Activated CD4-positive, alpha-beta T cell treated with anti-CD3 and anti-CD28 coated beads, Interleukin-2, amount 10 ng/mL, durations not matched to agents 24 days and 14 days (primary cell): ENCODE results near the gene TMEM269. TPM values are rescaled to one million over a fixed set of nuclear protein-coding genes. Genes with fewer than 3 reads are reported as not detected.
A peak's percentile ranks its signal among the peaks of the same experiment; 100 is the strongest.
"Not testable (repeated sequence)": the region's sequence is repeated elsewhere in the genome, so short reads cannot be mapped to it uniquely, and the experiment has no call there.

Experiments
- DNase-seq: peaks from one replicate; pipeline ENCODE4 v3.0.0; 2022
- H3K27ac Mint-ChIP-seq: one replicate; pipeline ENCODE4 v1.8.0; 2022; ENCODE audit warnings: mild to moderate bottlenecking, mixed read lengths
- H3K27me3 Mint-ChIP-seq: one replicate; pipeline ENCODE4 v1.8.0; 2022; ENCODE audit warnings: mixed read lengths
- H3K36me3 Mint-ChIP-seq: one replicate; pipeline ENCODE4 v1.8.0; 2022; ENCODE audit warnings: low read depth, mild to moderate bottlenecking, mixed read lengths
- H3K4me1 Mint-ChIP-seq: one replicate; pipeline ENCODE4 v1.8.0; 2021; ENCODE audit warnings: mixed read lengths
- H3K4me3 Mint-ChIP-seq: one replicate; pipeline ENCODE4 v1.8.0; 2022; ENCODE audit warnings: mild to moderate bottlenecking, moderate library complexity, mixed read lengths
- H3K9me3 Mint-ChIP-seq: one replicate; pipeline ENCODE4 v1.8.0; 2021; ENCODE audit warnings: mixed read lengths
- intact Hi-C: fragments of 100-400 bp; cut with micrococcal nuclease; formaldehyde crosslinking; loops from one replicate; pipeline ENCODE4 v1.15.1; 2023
- total RNA-seq: library from RNA; stranded (reverse); gene quantifications from 2 replicates; pipeline ENCODE4 v1.2.3, GENCODE V29; 2022

TMEM269 gene
- total RNA-seq, 1 donor from 2014 or later: not detected

DNA sequence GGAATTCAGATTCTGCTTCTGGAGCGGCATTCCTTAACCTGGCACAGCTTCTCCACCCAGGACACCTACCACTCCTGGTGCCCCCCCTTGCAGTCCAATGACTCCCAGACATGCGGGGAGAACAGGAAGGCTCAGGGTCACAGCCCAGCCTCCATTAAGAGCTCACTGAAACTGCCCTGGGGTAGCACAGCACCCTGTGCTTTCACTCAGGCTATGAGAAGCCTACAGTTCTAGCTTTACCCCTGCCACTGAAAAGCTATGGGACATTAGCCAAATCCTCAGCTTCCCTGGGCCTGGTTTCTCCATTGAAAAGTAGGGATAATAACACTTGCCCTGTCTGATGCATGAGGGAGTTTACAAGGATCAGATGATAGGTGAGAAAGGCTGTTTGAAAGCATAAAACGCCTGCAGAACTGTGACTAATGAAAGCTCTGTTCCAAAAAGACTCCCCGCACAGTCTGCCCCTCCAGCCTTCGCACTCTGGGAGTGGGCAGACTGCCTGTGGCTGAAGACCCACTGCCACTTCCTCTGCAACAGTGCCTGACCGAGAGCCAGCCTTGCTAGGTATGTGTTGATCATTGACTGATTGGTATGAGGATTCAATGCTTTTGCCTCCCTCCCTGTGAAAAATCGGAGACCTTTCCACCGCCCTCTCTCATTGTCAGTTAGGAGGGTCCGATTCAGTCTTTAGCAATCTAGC, 42.0 kb upstream of the TMEM269 start:
- Mint-ChIP-seq H3K27me3 (no peaks in the 10 kb centered on the region), H3K27ac (no peak overlapping the region), H3K4me3 (no peak overlapping the region), H3K9me3 (no peaks in the 10 kb centered on the region), H3K4me1 (no peaks in the 10 kb centered on the region), H3K36me3 (peaks cover 11% of the 10 kb centered on the region)
- intact Hi-C loops: no loop called here
- DNase-seq: no peak

DNA sequence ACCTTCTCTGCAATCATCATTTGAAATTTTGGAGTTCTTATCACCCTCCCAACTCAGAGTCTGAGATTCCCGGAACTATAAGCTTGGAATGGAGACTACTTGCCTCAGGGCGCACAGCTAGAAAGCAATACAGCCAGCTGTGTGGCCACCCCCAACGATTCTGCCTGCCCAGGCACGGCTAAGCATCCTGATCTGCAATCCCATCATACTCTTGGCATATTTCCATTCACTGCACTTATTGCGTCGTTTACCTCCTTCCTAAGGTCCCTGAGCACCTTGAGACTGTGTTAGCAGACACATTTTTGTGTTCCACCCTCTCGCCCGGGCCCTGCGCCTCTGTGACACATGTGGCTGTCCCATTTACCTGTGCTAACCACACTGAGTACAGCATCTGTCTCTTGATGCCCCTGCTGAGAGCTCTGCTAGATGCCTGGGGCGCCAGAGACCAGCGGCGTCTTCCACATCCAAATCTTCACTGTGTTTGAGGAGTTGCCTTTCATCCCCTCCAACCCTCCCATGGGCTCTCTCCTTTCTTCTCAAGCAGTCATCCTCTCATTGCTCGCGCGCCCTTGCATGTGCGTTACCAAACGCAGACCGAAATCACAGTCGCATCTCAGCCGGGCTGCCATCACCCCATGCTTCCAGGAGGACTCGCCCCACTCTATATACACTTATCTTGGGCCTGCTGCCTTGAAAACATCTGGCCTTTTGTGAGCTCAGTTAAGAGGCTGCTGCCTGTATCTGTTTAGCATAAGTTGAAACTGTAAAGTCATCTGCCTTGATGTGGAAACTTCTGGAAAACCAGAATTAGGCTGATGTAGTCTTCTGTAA, 41.3 kb upstream of the TMEM269 start:
- H3K9me3 Mint-ChIP-seq: no peaks in the 10 kb centered on the region
- no peaks in the 10 kb centered on the region for H3K4me1 Mint-ChIP-seq
- H3K36me3 Mint-ChIP-seq: peaks cover 19% of the 10 kb centered on the region

DNA sequence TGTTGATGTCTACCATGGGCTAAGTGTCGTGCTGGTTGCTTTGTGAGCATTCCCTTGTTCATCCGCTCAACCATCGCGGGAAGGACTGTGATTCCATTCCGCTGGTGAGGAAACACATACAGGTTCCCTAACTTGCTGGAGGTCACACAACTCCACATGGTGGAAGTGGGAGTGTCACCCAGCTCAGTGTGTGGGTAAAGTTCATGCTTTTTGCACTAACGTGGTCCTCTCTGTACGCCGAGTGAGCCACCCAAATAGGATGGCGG, 40.7 kb upstream of the TMEM269 start:
- H3K27ac Mint-ChIP-seq: no peak overlapping the region
- H3K27me3 Mint-ChIP-seq: no peaks in the 10 kb centered on the region
- H3K4me1 Mint-ChIP-seq: no peaks in the 10 kb centered on the region
- H3K4me3 Mint-ChIP-seq: no peak overlapping the region
- no peaks in the 10 kb centered on the region for H3K9me3 Mint-ChIP-seq
- no peak for DNase-seq
- intact Hi-C loops: no loop called here
- H3K36me3 Mint-ChIP-seq: peaks cover 24% of the 10 kb centered on the region

More for the DNA sequence above, 41.3 kb upstream of the TMEM269 start:
- intact Hi-C loops: no loop called here
- Mint-ChIP-seq H3K27ac (no peak overlapping the region), H3K27me3 (no peaks in the 10 kb centered on the region), H3K4me3 (no peak overlapping the region)
- no peak for DNase-seq

DNA sequence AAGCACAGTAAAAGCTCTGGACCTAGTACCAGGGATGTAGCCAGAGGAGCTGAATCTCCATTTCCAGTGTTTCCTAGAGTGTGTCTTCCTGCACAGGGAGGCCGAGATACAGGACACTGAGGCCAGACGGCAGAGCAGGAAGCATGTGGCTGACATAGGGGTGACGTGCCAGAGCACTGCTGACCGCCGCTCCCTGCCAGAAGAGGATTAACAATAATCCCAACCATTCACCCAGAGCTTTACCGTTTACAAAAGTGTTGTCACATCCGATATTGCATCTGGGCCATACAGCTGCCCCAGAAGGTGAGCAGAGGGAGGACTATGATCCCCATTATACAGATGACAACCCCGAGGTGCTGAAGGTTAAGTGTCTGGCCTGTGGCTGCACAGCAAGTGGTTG, 38.9 kb upstream of the TMEM269 start:
- Mint-ChIP-seq H3K4me1 (no peaks in the 10 kb centered on the region), H3K27ac (no peak overlapping the region), H3K4me3 (no peak overlapping the region), H3K9me3 (no peaks in the 10 kb centered on the region), H3K27me3 (no peaks in the 10 kb centered on the region), H3K36me3 (peaks cover 38% of the 10 kb centered on the region)
- intact Hi-C loops: no loop called here
- no peak for DNase-seq

- Mint-ChIP-seq H3K27ac (no peak overlapping the region), H3K4me1 (no peaks in the 10 kb centered on the region), H3K4me3 (no peak overlapping the region), H3K27me3 (no peaks in the 10 kb centered on the region), H3K9me3 (peaks cover under 1% of the 10 kb centered on the region), H3K36me3 (peaks cover 39% of the 10 kb centered on the region)
- no peak for DNase-seq
- intact Hi-C loops: loop anchor here (1.0 kb wide), 1 partner anchor 168 kb away; no protein-coding TSS in a partner anchor
Observed at GRCh38 chr1:42746436-42747105, 38.2 kb upstream of the TMEM269 start.

DNA sequence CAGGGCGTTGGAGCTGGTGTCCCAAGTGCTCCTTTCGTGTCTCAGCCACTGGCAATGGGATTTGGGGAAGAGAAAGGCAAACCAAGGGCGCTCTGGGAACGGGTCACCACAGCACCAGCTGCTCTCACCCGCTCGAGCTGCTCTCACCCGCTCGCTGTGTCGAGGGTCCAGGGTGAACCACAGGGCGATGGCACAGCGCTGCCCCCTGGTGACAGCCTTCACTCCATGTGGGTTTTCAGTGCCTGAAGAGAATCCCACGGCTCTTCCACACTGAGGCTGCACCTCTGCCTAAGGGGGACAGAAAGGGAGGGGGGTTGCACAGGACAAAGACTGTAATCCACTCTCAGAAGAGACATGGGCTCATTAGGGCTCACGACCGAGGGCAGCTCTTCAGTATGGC, 37.7 kb upstream of the TMEM269 start:
- DNase-seq: peak; percentile 80
- Mint-ChIP-seq H3K4me1 (no peaks in the 10 kb centered on the region), H3K4me3 (no peak overlapping the region), H3K27ac (no peak overlapping the region), H3K36me3 (peaks cover 45% of the 10 kb centered on the region), H3K27me3 (no peaks in the 10 kb centered on the region), H3K9me3 (peaks cover 5% of the 10 kb centered on the region)
- intact Hi-C loops: loop anchor here (1.0 kb wide), 1 partner anchor 169 kb away; no protein-coding TSS in a partner anchor

DNA sequence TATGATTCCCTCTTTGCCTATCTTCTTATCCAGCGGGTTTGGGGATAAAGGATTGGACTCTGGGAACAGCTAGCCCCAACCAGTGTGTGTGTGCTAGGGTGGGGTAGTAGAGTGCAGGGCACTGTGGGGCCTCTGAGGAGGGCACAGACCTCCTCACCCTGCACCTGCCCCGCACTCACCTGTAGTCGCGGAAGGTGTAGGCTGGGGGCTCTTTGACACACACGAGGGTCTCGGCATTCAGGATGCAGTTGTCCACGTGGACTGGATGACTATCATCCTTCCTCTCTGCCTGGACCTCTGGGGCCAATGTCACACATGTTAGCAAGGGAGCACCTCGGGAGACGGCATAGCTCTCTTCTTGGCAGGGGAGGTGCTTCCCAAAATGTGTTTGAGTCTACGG, 36.8 kb upstream of the TMEM269 start:
- Mint-ChIP-seq H3K36me3 (peaks cover 51% of the 10 kb centered on the region), H3K4me1 (no peaks in the 10 kb centered on the region), H3K4me3 (no peak overlapping the region), H3K27ac (no peak overlapping the region), H3K9me3 (peaks cover 5% of the 10 kb centered on the region), H3K27me3 (no peaks in the 10 kb centered on the region)
- DNase-seq: no peak
- intact Hi-C loops: no loop called here

DNA sequence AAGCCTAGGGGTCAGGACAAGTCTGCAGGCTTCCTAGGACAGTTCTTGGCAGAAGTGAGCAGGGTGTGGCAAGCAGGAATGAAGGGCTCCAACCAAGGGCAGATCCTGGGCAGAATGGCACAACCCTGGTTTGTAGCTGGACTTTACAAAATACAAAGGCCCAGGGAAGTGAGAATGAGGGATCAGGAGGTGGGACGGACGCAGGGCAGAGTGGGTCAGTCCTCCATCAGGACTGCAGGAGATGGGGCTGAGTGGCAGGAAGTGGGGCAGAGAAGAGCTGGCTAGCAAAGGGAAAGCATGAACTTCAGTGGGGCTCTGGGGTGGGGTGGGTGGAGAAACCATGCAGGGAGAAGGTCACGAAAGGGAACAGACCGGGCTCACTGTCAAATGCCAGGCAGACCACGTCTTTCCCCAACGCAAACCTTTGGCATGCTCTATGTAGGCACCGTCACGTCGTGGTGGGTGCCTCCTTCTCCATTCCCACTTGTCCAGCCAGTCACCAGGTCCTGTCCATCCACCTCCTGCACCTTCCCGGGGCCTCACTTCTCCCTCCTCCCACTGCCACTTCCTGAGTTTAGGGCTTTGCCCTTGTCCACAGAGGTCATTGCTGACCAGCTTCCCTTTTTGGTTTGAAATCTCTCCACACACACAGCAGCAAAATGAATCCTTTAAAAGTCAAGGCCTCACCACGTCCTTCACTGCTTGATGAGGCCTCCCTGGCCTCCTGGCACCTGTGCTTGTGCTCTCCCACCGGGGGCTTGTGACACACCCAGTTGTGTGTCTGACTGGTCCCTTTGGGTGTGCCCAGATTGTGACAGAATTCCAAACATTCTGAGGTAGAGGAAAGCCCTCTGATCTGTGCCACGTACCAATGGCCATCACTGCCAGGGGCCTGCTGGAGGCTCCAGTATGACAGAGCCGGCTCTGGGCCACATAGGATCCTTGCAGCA, 36.1 kb upstream of the TMEM269 start:
- DNase-seq: no peak
- peaks cover 5% of the 10 kb centered on the region for H3K9me3 Mint-ChIP-seq
- H3K27ac Mint-ChIP-seq: no peak overlapping the region
- intact Hi-C loops: no loop called here
- H3K4me3 Mint-ChIP-seq: no peak overlapping the region
- no peaks in the 10 kb centered on the region for H3K27me3 Mint-ChIP-seq
- H3K36me3 Mint-ChIP-seq: peaks cover 57% of the 10 kb centered on the region
- H3K4me1 Mint-ChIP-seq: no peaks in the 10 kb centered on the region

DNA sequence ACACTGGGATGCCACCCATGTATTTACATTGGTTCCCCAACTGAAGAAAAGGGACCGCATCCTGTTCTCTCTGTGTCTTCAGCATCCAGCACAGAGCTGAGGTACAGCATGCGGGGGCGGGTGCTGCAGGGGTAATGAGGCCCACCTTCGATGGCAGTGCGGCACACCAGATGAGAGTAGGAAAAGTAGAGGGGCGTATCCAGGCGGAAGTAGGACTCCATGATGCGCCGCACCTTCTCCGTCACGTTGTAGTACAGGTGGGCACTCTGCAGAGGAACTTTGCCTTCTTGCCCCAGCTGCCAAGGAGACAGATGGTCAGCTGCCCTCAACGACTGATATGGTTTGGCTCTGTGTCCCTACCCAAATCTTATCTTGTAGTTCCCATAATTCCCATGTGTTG, 34.8 kb upstream of the TMEM269 start:
- no peaks in the 10 kb centered on the region for H3K27me3 Mint-ChIP-seq

GRCh38 chr1:42751511-42752070, 33.2 kb upstream of the TMEM269 start:
- H3K4me1 Mint-ChIP-seq, H3K9me3 Mint-ChIP-seq, H3K27ac Mint-ChIP-seq, H3K4me3 Mint-ChIP-seq, intact Hi-C loops, H3K27me3 Mint-ChIP-seq, DNase-seq: not testable (repeated sequence)
- H3K36me3 Mint-ChIP-seq: peaks cover 77% of the 10 kb centered on the region

More for the DNA sequence above, 34.8 kb upstream of the TMEM269 start:
- no peak for DNase-seq
- Mint-ChIP-seq H3K9me3 (peaks cover 5% of the 10 kb centered on the region), H3K4me1 (no peaks in the 10 kb centered on the region), H3K27ac (no peak overlapping the region), H3K4me3 (no peak overlapping the region), H3K36me3 (peaks cover 67% of the 10 kb centered on the region)
- intact Hi-C loops: no loop called here

DNA sequence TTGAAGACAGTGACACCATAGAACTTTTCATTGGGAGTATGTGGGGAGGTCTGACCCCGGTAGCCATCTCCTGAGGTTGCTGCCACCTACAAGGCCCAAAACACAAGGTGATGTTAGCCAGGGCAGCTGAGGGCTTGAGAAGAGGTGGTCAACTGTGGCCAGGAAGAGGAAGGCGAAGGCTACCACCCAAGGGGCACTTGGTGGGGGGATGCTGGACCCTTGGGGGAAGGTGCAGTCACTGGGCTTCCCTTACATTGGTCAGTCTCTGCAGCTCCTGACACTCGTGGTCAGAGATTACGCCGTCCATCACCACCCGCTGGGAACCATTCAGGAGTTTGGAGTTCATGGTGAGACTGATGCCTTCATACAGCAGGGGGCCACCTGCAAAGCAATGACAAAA, 32.5 kb upstream of the TMEM269 start:
- DNase-seq: no peak
- H3K9me3 Mint-ChIP-seq: peaks cover 5% of the 10 kb centered on the region
- peaks cover 75% of the 10 kb centered on the region for H3K36me3 Mint-ChIP-seq
- H3K27ac Mint-ChIP-seq: no peak overlapping the region
- H3K27me3 Mint-ChIP-seq: no peaks in the 10 kb centered on the region
- intact Hi-C loops: no loop called here
- no peaks in the 10 kb centered on the region for H3K4me1 Mint-ChIP-seq
- H3K4me3 Mint-ChIP-seq: no peak overlapping the region

- Mint-ChIP-seq H3K4me3 (no peak overlapping the region), H3K9me3 (peaks cover 5% of the 10 kb centered on the region), H3K36me3 (peaks cover 75% of the 10 kb centered on the region), H3K27ac (no peak overlapping the region), H3K27me3 (no peaks in the 10 kb centered on the region), H3K4me1 (no peaks in the 10 kb centered on the region)
- no peak for DNase-seq
- intact Hi-C loops: no loop called here
Observed at GRCh38 chr1:42753070-42753469, 31.7 kb upstream of the TMEM269 start.
